ENCODE data around the gene OR4D2. TPM values are rescaled to one million over a fixed set of nuclear protein-coding genes. Genes with fewer than 3 reads are reported as not detected.

Gene OR4D2
- total RNA-seq, 1 donor from 2014 or later, result not detected

DNA sequence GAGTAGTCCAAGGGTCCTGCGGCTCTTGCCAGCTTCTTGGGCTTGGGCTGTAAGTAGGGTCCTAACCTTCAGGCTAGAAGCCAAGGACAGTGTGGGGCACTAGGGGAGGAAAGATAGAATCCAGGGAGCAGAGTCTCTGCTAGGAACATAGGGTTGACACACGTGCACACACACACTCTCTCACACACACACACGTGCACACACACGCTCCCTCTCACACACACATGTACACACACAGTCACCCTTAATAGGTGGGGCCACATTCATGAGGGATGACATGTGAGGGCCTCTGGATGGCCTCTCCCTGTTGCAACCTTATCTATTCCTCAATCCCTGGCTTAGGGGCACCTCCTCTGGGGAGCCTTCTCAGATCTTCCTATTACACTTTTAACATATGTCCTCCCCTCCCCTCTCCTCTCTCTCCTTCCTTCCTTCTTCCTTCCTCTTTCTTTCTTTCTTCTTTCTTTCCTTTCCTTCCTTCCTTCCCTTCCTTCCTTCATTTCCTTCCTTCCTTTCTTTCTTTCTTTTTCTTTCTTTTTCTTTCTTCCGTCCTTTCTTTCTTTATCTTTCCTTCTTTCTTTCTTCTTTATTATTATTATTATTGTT, 28.8 kb downstream of the OR4D2 start:
- no peaks in the 10 kb centered on the region for H3K9me3 Mint-ChIP-seq (ENCODE audit: unreplicated experiment)
- H3K4me3 Mint-ChIP-seq (ENCODE audit: unreplicated experiment), result no peak overlapping the region
- TF ChIP-seq, protein P1, sequence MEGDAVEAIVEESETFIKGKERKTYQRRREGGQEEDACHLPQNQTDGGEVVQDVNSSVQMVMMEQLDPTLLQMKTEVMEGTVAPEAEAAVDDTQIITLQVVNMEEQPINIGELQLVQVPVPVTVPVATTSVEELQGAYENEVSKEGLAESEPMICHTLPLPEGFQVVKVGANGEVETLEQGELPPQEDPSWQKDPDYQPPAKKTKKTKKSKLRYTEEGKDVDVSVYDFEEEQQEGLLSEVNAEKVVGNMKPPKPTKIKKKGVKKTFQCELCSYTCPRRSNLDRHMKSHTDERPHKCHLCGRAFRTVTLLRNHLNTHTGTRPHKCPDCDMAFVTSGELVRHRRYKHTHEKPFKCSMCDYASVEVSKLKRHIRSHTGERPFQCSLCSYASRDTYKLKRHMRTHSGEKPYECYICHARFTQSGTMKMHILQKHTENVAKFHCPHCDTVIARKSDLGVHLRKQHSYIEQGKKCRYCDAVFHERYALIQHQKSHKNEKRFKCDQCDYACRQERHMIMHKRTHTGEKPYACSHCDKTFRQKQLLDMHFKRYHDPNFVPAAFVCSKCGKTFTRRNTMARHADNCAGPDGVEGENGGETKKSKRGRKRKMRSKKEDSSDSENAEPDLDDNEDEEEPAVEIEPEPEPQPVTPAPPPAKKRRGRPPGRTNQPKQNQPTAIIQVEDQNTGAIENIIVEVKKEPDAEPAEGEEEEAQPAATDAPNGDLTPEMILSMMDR (IDR thresholded peaks at IDR 0.05; ENCODE audit: unreplicated experiment), result no peak
- H3K36me3 Mint-ChIP-seq (ENCODE audit: low read depth, unreplicated experiment), result no peaks in the 10 kb centered on the region
- H3K27ac Mint-ChIP-seq (ENCODE audit: unreplicated experiment), result no peak overlapping the region
- no peaks in the 10 kb centered on the region for H3K4me1 Mint-ChIP-seq (ENCODE audit: unreplicated experiment)
- DNase-seq (ENCODE audit: low spot score), result no peak
- H3K27me3 Mint-ChIP-seq (ENCODE audit: unreplicated experiment), result peaks cover 10% of the 10 kb centered on the region

- no peaks in the 10 kb centered on the region for H3K9me3 Mint-ChIP-seq (ENCODE audit: unreplicated experiment)
- H3K27me3 Mint-ChIP-seq (ENCODE audit: unreplicated experiment), result peaks cover 10% of the 10 kb centered on the region
- DNase-seq (ENCODE audit: low spot score), result no peak
- H3K36me3 Mint-ChIP-seq (ENCODE audit: low read depth, unreplicated experiment), result no peaks in the 10 kb centered on the region
- no peak overlapping the region for H3K4me3 Mint-ChIP-seq (ENCODE audit: unreplicated experiment)
- TF ChIP-seq, protein P1 (IDR thresholded peaks at IDR 0.05; ENCODE audit: unreplicated experiment), result no peak
- no peak overlapping the region for H3K27ac Mint-ChIP-seq (ENCODE audit: unreplicated experiment)
- H3K4me1 Mint-ChIP-seq (ENCODE audit: unreplicated experiment), result no peaks in the 10 kb centered on the region
Observed at GRCh38 chr17:58196610-58197009, 29.8 kb downstream of the OR4D2 start.

DNA sequence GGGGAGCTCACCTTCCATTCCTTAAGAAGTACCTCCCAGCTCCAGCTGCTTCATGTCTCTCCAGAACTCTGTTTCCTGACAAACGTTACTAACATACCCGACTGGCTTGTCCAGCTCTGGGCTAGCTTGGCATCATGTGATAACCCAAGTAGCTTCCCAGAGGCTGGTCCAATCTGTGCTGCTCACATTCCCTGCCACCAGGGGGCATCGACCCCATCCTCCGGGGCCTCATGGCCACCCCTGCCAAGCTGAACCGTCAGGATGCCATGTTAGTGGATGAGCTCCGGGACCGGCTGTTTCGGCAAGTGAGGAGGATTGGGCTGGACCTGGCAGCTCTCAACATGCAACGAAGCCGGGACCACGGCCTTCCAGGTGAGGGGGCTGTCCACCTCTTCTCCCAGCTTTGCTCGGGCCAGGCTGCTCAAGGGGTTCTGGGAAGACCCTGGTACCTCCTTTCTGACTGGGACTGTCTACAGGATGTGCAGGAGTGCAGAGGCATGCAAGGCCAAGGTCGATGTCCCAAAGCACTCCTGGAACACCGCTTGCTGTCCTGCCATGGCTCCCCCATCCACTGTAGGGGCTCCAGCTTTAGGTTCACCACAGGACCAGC, 33.3 kb downstream of the OR4D2 start:
- Mint-ChIP-seq H3K4me3 (ENCODE audit: unreplicated experiment) (no peak overlapping the region), H3K36me3 (ENCODE audit: low read depth, unreplicated experiment) (peaks cover 1% of the 10 kb centered on the region), H3K27me3 (ENCODE audit: unreplicated experiment) (peaks cover 5% of the 10 kb centered on the region), H3K27ac (ENCODE audit: unreplicated experiment) (no peak overlapping the region), H3K9me3 (ENCODE audit: unreplicated experiment) (no peaks in the 10 kb centered on the region), H3K4me1 (ENCODE audit: unreplicated experiment) (no peaks in the 10 kb centered on the region)
- TF ChIP-seq, protein P1 (IDR thresholded peaks at IDR 0.05; ENCODE audit: unreplicated experiment), result peak; percentile 76
- DNase-seq (ENCODE audit: low spot score), result peak; percentile 78

DNA sequence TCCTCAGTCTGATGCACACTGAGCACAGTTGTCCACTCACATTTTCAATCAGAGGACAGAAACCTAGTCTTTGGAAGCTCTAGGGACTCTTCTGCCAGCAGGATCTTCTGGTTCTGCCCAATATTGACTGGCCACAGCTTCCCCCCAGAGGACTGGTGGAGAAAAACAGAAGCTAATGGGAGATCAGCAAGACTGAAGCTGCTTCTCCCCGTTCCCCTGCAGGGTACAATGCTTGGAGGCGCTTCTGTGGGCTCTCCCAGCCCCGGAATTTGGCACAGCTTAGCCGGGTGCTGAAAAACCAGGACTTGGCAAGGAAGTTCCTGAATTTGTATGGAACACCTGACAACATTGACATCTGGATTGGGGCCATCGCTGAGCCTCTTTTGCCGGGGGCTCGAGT, 36.1 kb downstream of the OR4D2 start:
- Mint-ChIP-seq H3K27me3 (ENCODE audit: unreplicated experiment) (peaks cover 2% of the 10 kb centered on the region), H3K36me3 (ENCODE audit: low read depth, unreplicated experiment) (peaks cover 4% of the 10 kb centered on the region), H3K9me3 (ENCODE audit: unreplicated experiment) (no peaks in the 10 kb centered on the region), H3K4me1 (ENCODE audit: unreplicated experiment) (no peaks in the 10 kb centered on the region), H3K27ac (ENCODE audit: unreplicated experiment) (no peak overlapping the region), H3K4me3 (ENCODE audit: unreplicated experiment) (no peak overlapping the region)
- TF ChIP-seq, protein P1 (IDR thresholded peaks at IDR 0.05; ENCODE audit: unreplicated experiment), result no peak
- no peak for DNase-seq (ENCODE audit: low spot score)

GRCh38 chr17:58204796-58205195, 38.0 kb downstream of the OR4D2 start:
- TF ChIP-seq, protein P1 (IDR thresholded peaks at IDR 0.05; ENCODE audit: unreplicated experiment), result no peak
- no peaks in the 10 kb centered on the region for H3K27me3 Mint-ChIP-seq (ENCODE audit: unreplicated experiment)
- DNase-seq (ENCODE audit: low spot score), result no peak

More at GRCh38 chr17:58204796-58205195, 38.0 kb downstream of the OR4D2 start:
- Mint-ChIP-seq H3K9me3 (ENCODE audit: unreplicated experiment) (no peaks in the 10 kb centered on the region), H3K27ac (ENCODE audit: unreplicated experiment) (no peak overlapping the region), H3K36me3 (ENCODE audit: low read depth, unreplicated experiment) (peaks cover 16% of the 10 kb centered on the region), H3K4me1 (ENCODE audit: unreplicated experiment) (no peaks in the 10 kb centered on the region), H3K4me3 (ENCODE audit: unreplicated experiment) (no peak overlapping the region)

Measured in endothelial cell (in vitro differentiated cells).